Measurements from ENCODE around the gene TMCO1.
A peak's percentile ranks its signal among the peaks of the same experiment; 100 is the strongest.

DNA sequence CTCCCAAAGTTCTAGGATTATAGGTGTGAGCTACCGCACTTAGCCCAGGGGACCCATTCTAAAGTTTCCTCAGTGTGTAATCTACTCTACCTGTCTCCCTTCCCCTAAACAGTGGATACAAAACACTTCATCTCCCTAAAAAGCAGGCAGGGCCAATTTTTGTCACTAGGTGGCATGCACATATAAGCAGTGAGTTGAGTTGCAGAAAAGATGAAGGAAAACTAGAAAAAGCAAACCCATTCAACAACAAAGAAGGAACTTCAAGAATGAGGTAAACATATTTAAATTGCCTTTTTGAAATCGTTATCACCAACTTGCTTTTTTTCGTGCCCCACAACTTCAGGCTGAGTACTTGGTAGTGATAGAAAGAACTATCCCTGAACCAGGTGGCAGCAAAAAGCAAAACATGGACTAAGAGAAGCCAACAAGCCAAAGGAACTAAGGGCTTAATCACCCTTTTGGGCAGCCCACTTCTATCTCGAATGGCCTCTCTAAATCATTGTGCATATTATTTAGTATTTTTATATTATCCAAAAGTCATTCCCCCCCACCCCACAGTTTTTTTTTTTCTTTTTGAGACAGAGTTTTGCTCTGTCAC, 50.7 kb downstream of the TMCO1 start:
- no peak for TF ChIP-seq POLR2A (IDR thresholded peaks at IDR 0.05)
- TF ChIP-seq, protein P1, sequence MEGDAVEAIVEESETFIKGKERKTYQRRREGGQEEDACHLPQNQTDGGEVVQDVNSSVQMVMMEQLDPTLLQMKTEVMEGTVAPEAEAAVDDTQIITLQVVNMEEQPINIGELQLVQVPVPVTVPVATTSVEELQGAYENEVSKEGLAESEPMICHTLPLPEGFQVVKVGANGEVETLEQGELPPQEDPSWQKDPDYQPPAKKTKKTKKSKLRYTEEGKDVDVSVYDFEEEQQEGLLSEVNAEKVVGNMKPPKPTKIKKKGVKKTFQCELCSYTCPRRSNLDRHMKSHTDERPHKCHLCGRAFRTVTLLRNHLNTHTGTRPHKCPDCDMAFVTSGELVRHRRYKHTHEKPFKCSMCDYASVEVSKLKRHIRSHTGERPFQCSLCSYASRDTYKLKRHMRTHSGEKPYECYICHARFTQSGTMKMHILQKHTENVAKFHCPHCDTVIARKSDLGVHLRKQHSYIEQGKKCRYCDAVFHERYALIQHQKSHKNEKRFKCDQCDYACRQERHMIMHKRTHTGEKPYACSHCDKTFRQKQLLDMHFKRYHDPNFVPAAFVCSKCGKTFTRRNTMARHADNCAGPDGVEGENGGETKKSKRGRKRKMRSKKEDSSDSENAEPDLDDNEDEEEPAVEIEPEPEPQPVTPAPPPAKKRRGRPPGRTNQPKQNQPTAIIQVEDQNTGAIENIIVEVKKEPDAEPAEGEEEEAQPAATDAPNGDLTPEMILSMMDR (IDR thresholded peaks at IDR 0.05), result peak; percentile 53 to 64 (median 54)
- no peak for TF ChIP-seq EP300 (IDR thresholded peaks at IDR 0.05)
